ENCODE data around the gene GHR.

GRCh38 chr5:42680046-42680445, 256.8 kb downstream of the GHR start:
- no peak for TF ChIP-seq CREB5 (CRISPR knock-in tag; IDR thresholded peaks at IDR 0.05; ENCODE audit: low read depth)
- no peak for TF ChIP-seq BACH2 (CRISPR knock-in tag; IDR thresholded peaks at IDR 0.05; ENCODE audit: borderline replicate concordance)
- TF ChIP-seq OSR1 (CRISPR knock-in tag; IDR thresholded peaks at IDR 0.05): no peak
- TF ChIP-seq PATZ1 (CRISPR knock-in tag; IDR thresholded peaks at IDR 0.05; ENCODE audit: borderline replicate concordance): no peak
- no peak for TF ChIP-seq ZFP30 (CRISPR knock-in tag; IDR thresholded peaks at IDR 0.05)
- TF ChIP-seq ARNTL (CRISPR knock-in tag; IDR thresholded peaks at IDR 0.05; ENCODE audit: borderline replicate concordance, low read depth): no peak
- no peak for TF ChIP-seq TCF4 (CRISPR knock-in tag; IDR thresholded peaks at IDR 0.05; ENCODE audit: borderline replicate concordance)
